ENCODE measurements around the gene CCDC183.

- no peak for TF ChIP-seq CTCF (IDR thresholded peaks at IDR 0.05)
- no peak for TF ChIP-seq POLR2A (IDR thresholded peaks at IDR 0.05)
These were observed 36.5 kb upstream of the CCDC183 start for GRCh38 chr9:136759436-136760325.
